ENCODE results near the gene GRID2. TPM values are rescaled to one million over a fixed set of nuclear protein-coding genes. Genes with fewer than 3 reads are reported as not detected.

GRID2 gene
- total RNA-seq, 1 donor: not detected

DNA sequence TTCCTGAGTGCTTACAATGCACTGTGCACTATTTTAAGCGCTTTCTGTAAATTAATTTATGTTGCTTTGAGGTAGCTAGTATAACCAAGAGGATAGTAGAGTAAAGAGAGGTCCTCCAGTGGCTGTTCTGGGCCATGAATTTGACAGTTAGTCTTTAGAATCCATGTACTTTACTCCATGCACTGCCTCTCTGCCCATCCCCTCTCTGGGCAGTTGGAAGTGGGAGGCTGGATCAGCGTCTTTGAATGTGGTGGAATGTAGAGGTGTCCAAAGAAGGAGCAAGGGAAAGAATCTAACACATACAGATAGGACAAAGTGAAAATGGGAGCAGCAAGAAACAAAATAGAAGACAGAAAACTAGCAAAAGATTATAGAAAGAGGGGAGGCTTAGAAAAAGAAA lies 712.6 kb downstream of the GRID2 start:
- TF ChIP-seq, protein P1, sequence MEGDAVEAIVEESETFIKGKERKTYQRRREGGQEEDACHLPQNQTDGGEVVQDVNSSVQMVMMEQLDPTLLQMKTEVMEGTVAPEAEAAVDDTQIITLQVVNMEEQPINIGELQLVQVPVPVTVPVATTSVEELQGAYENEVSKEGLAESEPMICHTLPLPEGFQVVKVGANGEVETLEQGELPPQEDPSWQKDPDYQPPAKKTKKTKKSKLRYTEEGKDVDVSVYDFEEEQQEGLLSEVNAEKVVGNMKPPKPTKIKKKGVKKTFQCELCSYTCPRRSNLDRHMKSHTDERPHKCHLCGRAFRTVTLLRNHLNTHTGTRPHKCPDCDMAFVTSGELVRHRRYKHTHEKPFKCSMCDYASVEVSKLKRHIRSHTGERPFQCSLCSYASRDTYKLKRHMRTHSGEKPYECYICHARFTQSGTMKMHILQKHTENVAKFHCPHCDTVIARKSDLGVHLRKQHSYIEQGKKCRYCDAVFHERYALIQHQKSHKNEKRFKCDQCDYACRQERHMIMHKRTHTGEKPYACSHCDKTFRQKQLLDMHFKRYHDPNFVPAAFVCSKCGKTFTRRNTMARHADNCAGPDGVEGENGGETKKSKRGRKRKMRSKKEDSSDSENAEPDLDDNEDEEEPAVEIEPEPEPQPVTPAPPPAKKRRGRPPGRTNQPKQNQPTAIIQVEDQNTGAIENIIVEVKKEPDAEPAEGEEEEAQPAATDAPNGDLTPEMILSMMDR (IDR thresholded peaks at IDR 0.05; ENCODE audit: insufficient read depth, low read depth, low read length): no peak

DNA sequence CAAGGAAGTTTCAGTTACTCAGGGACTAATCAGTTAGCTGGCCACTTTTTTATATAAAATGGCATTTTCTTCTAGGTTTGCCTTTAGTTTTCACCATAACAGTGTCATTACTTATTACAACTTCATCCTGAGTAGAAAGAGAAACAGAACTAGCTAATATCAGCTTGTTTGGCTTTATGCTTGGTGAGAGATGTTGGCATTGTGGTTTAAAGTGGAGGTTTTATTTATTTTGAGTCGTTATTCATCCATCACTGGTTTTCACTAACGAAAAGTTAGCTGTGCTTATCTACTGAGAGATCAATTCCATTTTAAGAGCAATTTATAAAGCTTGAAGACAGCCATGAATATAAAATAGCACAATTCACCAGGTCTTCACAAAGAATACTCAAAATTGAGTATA lies 714.5 kb downstream of the GRID2 start:
- TF ChIP-seq, protein P1 (IDR thresholded peaks at IDR 0.05; ENCODE audit: insufficient read depth, low read depth, low read length): no peak
- no peak overlapping the region for H3K4me3 ChIP-seq (ENCODE audit: low read depth, low read length)
- DNase-seq (ENCODE audit: low read depth): no peak

More for the DNA sequence above, 712.6 kb downstream of the GRID2 start:
- DNase-seq (ENCODE audit: low read depth): no peak
- no peak overlapping the region for H3K4me3 ChIP-seq (ENCODE audit: low read depth, low read length)

DNA sequence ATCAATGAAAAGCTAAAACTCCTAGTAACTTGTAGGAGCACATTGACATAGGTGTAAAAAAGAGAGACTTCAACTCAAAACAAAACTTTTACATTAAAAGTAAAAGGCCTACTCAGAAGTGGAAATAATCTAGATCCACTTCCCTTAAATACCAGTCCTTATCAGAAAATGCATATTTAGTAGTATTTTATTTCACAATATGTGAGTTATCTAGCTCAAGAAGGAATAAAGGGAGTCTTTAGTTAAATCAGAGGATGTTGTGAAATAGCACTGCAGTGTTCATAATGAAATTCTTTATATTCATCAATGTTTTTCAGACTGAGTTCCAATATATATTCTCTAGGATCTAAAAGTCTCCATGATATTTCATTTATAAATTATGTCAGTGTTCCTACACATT lies 715.0 kb downstream of the GRID2 start:
- no peak overlapping the region for H3K4me3 ChIP-seq (ENCODE audit: low read depth, low read length)

DNA sequence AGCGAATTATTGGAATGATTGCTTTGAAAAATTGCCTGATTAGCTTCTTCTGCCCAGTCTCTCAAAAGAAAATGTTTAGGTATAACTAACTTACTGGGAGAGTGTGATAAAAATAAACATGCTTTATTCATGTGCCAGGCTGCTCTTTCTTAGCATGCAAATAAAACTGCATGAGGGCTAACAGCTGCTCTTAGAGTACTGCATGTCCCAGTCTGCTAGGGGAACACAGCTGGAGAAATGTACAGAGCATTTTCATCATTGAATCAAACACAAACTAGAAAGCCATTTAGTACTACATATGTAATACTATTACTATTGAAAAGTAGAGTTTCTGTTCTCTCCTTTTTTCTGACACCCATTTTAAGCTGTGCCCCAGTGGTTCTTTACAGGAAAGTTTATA lies 726.0 kb downstream of the GRID2 start:
- TF ChIP-seq, protein P1 (IDR thresholded peaks at IDR 0.05; ENCODE audit: insufficient read depth, low read depth, low read length): no peak
- DNase-seq (ENCODE audit: low read depth): no peak
- H3K4me3 ChIP-seq (ENCODE audit: low read depth, low read length): no peak overlapping the region

More for the DNA sequence above, 715.0 kb downstream of the GRID2 start:
- TF ChIP-seq, protein P1 (IDR thresholded peaks at IDR 0.05; ENCODE audit: insufficient read depth, low read depth, low read length): no peak
- no peak for DNase-seq (ENCODE audit: low read depth)

DNA sequence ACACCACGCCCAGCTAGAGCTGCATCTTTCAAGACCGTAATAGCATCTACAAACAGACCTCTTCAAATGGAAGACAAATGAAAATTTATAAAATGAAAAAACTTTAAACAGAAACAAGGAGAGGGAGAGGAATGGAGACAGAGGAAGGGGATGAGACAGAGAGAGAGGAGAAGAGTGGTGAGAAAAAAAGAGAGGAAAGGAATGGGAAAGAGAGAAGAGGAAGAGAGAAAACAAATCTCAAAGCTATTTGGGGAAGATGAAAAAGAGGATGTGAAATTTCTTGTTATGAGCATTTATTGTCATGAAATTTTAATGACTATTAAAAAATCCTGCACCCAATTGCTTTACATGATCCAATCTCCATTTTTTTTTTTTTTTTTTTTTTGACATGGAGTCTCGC lies 726.9 kb downstream of the GRID2 start:
- TF ChIP-seq, protein P1 (IDR thresholded peaks at IDR 0.05; ENCODE audit: insufficient read depth, low read depth, low read length): no peak
- DNase-seq (ENCODE audit: low read depth): no peak
- no peak overlapping the region for H3K4me3 ChIP-seq (ENCODE audit: low read depth, low read length)

DNA sequence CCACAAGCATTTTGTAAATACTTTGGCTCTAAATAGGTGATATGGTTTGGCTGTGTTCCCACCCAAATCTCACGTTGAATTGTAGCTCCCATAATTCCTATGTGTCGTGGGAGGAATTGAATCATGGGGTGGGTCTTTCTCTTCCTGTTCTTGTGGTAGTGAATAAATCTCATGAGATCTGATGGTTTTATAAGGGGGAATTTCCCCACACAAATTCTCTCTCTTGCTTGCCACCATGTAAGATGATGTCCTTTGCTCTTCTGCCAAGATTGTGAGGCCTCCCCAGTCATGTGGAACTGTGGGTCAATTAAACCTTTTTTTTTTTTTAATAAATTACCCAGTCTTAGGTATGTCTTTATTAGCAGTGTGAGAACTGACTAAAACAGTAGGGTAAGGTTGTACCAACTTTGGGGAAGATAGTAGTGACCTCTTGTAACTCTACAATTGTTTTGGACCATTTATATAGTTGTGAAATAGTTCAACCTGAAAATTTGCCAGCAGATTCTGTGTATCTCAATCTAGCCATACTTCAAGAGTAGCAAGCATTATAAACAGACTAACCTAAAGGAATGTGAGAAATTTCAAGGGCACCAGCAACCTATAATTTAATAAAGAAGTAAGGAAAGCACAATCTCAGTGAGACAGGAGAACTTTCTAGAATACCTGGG lies 727.8 kb downstream of the GRID2 start:
- no peak for DNase-seq (ENCODE audit: low read depth)
- TF ChIP-seq, protein P1 (IDR thresholded peaks at IDR 0.05; ENCODE audit: insufficient read depth, low read depth, low read length): no peak
- H3K4me3 ChIP-seq (ENCODE audit: low read depth, low read length): no peak overlapping the region

DNA sequence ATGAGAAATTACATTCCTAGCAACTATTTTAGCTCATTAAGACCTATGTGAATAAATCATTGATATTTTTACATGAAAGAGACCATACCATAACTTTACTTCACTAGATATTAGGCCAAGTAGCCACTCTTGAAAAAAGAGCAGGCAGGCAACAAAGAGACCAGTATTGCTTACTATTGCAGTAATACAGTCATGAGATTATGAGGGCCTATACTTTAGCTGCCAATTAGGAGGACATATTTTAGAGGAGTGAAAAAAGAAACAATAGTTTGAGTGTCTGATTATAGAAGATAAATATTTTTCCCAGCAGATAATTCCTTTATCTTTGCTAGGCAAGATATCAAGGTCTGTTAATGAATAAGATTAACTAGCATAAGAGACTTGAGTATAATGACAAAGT lies 739.0 kb downstream of the GRID2 start:
- DNase-seq (ENCODE audit: low read depth): no peak
- TF ChIP-seq, protein P1 (IDR thresholded peaks at IDR 0.05; ENCODE audit: insufficient read depth, low read depth, low read length): no peak
- H3K4me3 ChIP-seq (ENCODE audit: low read depth, low read length): no peak overlapping the region
